ENCODE results near the gene MAD1L1.

MAD1L1 gene

GRCh38 chr7:1950452-1951158, 282.1 kb downstream of the MAD1L1 start:
- TF ChIP-seq ISL1 (CRISPR knock-in tag; IDR thresholded peaks at IDR 0.05) = no peak
- TF ChIP-seq CREB5 (CRISPR knock-in tag; IDR thresholded peaks at IDR 0.05; ENCODE audit: low read depth) = no peak
- no peak for TF ChIP-seq ARNTL (CRISPR knock-in tag; IDR thresholded peaks at IDR 0.05; ENCODE audit: borderline replicate concordance, low read depth)
- no peak for TF ChIP-seq TSHZ2 (CRISPR knock-in tag; IDR thresholded peaks at IDR 0.05)
- no peak for TF ChIP-seq CSRNP3 (CRISPR knock-in tag; IDR thresholded peaks at IDR 0.05)
- no peak for TF ChIP-seq ZNF70 (CRISPR knock-in tag; IDR thresholded peaks at IDR 0.05)
- TF ChIP-seq TOX (CRISPR knock-in tag; IDR thresholded peaks at IDR 0.05; ENCODE audit: borderline replicate concordance) = no peak
- TF ChIP-seq BACH2 (CRISPR knock-in tag; IDR thresholded peaks at IDR 0.05; ENCODE audit: borderline replicate concordance) = no peak
- no peak for TF ChIP-seq OSR1 (CRISPR knock-in tag; IDR thresholded peaks at IDR 0.05)
- TF ChIP-seq ZFP3 (CRISPR knock-in tag; IDR thresholded peaks at IDR 0.05) = no peak
- no peak for TF ChIP-seq RARB (CRISPR knock-in tag; IDR thresholded peaks at IDR 0.05)
- TF ChIP-seq ESRRG (CRISPR knock-in tag; IDR thresholded peaks at IDR 0.05) = no peak
- ATAC-seq = no peak; the same call in 2 of the 3 replicates

DNA sequence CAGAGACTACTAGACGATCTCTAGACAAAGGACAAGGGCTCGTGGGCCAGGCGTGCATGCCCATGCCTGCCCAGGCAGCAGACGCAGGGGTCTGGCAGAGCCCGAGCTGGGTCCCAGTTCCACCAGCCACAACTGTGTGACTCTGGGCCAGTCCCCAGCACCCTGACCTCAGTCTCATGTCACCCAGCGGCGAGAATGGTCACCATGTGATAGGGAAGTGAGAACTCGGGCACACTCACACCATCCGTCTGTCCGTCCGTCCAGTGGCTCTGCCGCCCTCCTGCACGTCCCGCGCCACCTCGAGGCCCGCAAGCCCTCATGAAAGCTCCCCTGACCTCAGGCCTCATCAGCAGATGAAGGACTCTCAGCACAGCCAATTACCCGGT, 282.7 kb downstream of the MAD1L1 start:
- no peak for TF ChIP-seq PPARA (CRISPR knock-in tag; IDR thresholded peaks at IDR 0.05; ENCODE audit: borderline replicate concordance)
- TF ChIP-seq TSHZ2 (CRISPR knock-in tag; IDR thresholded peaks at IDR 0.05) = no peak
- no peak for TF ChIP-seq CSRNP3 (CRISPR knock-in tag; IDR thresholded peaks at IDR 0.05)
- no peak for TF ChIP-seq ZC3H10 (CRISPR knock-in tag; IDR thresholded peaks at IDR 0.05)
- no peak for TF ChIP-seq ZNF70 (CRISPR knock-in tag; IDR thresholded peaks at IDR 0.05)
- TF ChIP-seq TOX (CRISPR knock-in tag; IDR thresholded peaks at IDR 0.05; ENCODE audit: borderline replicate concordance) = no peak
- no peak for TF ChIP-seq CSDC2 (CRISPR knock-in tag; IDR thresholded peaks at IDR 0.05)
- no peak for TF ChIP-seq POU6F1 (CRISPR knock-in tag; IDR thresholded peaks at IDR 0.05; ENCODE audit: borderline replicate concordance, low read depth)
- TF ChIP-seq PATZ1 (CRISPR knock-in tag; IDR thresholded peaks at IDR 0.05; ENCODE audit: borderline replicate concordance) = no peak
- no peak for TF ChIP-seq ZNF565 (CRISPR knock-in tag; conservative IDR thresholded peaks at IDR 0.05; ENCODE audit: low read depth)
- no peak for TF ChIP-seq ZNF8 (CRISPR knock-in tag; IDR thresholded peaks at IDR 0.05)
- TF ChIP-seq ZFP30 (CRISPR knock-in tag; IDR thresholded peaks at IDR 0.05) = no peak
- no peak for TF ChIP-seq ESRRG (CRISPR knock-in tag; IDR thresholded peaks at IDR 0.05)
- TF ChIP-seq ISL1 (CRISPR knock-in tag; IDR thresholded peaks at IDR 0.05) = no peak
- no peak for TF ChIP-seq ARNTL (CRISPR knock-in tag; IDR thresholded peaks at IDR 0.05; ENCODE audit: borderline replicate concordance, low read depth)
- no peak for TF ChIP-seq ZFP3 (CRISPR knock-in tag; IDR thresholded peaks at IDR 0.05)
- ATAC-seq = no peak

Data from SK-N-SH treated with all-trans-retinoic acid at 6 μM for 48 hours (cell line).